GM12892 (cell line): Measurements from ENCODE around the gene TMEM38A.

Source experiments
- DNase-seq: peaks from one replicate; pipeline ENCODE4 v3.0.0; 2011; ENCODE audit not compliant: insufficient read length
- FAIRE-seq: peaks from 2 replicates; lab custom pipeline; 2011; peaks lifted over from hg19 to GRCh38; lab: Jason Lieb, UNC
- POLR2A ChIP-seq: IDR thresholded peaks from 2 replicates; pipeline ENCODE4 v1.6.1; 2011; ENCODE audit warnings: low read depth, low read length, control low read depth
- POLR2AphosphoS5 ChIP-seq: IDR thresholded peaks from 2 replicates; pipeline ENCODE4 v1.6.1; 2011; ENCODE audit warnings: low read depth, low read length, control low read depth
- TAF1 ChIP-seq: IDR thresholded peaks from 2 replicates; pipeline ENCODE4 v1.6.1; 2011; ENCODE audit warnings: low read depth, mild to moderate bottlenecking, control low read depth, low read length, borderline replicate concordance

The TMEM38A gene

GRCh38 chr19:16623576-16623975, 37.4 kb upstream of the TMEM38A start:
- DNase-seq (no peak), FAIRE-seq (no peak)
- TF ChIP-seq TAF1 (no peak), POLR2AphosphoS5 (no peak), POLR2A (no peak)

- FAIRE-seq (no peak), DNase-seq (no peak)
- TF ChIP-seq POLR2AphosphoS5: no peak
- 0 out of 2 replicates have a peak, but pooled peaks have one; percentile 28 for TF ChIP-seq POLR2A
Measured at GRCh38 chr19:16624236-16624635, 36.7 kb upstream of the TMEM38A start.

DNA sequence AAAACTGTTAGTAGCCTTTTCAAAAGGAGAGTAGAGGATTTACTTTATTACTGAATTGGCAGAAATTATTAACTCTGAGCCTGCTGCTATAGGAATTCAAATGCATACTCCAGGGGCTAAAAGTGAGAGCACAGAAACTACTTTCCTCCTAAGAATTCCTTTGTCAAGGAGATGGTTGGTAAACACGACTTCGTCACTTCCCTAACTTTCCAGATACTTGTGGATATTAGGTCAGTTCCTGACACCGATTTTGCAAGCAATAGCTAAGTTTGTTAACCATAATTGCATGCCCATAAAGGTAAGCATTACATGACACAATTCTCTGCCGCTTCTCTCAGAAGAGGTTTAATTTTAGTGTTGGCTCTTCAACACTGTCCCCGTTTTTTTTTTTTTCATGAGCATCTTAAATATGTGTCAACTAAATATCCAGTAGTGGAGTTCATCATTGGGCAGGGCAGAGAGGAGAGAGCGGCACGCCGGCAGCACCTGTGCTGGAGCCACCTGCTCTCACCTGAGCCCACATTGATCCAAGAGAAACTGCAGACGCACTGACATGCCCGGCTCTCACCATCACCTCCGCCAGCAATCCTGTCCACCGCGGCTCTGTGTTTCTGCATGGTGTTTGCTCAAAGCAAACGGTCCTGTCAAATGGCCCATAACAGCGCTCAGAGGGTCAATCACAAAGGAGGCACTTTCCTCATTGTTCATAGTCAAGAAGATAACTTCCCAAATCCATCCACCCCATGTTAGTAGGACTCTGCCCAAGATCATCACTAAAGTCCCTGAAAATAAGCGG, 35.6 kb upstream of the TMEM38A start:
- TF ChIP-seq POLR2AphosphoS5 (no peak), POLR2A (no peak), TAF1 (no peak)
- no peak for FAIRE-seq
- no peak for DNase-seq

- DNase-seq: no peak
- FAIRE-seq: no peak
- no peak for TF ChIP-seq TAF1
- TF ChIP-seq POLR2AphosphoS5: no peak
- TF ChIP-seq POLR2A: no peak
Measured at GRCh38 chr19:16626796-16627192, 34.1 kb upstream of the TMEM38A start.

DNA sequence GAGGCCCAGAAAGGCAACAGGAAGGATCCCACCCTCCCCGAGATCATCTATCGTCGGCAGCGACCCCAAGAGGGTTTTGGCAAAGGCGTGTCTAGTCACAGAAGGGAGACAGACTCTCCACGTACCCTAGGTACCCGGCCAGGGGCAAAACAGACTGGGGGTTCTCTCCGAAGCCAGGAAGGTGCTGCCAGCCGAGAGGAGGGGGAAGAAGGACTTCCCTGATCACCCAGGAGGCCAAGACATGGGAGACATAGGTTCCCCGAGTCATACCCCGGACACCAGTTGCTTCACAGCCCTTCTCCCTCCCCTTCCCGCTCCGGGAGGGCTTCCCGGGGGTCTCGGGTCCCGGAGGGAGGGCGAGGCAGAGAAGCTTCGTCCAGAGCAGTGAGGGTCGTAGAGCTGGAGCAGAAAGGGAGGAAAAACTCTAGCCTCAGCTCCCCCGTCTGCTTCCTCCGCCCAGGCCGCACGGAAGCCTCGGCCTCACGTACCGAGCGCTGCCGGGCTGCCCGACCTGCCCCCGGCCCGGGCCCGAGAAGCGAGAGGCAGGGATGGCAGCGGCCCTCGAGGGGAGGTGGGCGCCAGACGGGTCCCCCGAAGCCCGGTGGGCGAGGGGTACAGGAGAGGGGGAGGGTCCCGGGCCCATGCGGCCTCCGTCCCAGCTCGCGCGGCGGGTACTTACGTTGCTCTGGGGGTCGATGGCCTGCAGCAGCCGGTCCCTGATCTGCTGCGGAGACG, 33.6 kb upstream of the TMEM38A start:
- no peak for FAIRE-seq
- TF ChIP-seq TAF1 (0 out of 2 replicates have a peak, but pooled peaks have one; percentile 33), POLR2A (no peak), POLR2AphosphoS5 (no peak)
- DNase-seq: no peak

DNA sequence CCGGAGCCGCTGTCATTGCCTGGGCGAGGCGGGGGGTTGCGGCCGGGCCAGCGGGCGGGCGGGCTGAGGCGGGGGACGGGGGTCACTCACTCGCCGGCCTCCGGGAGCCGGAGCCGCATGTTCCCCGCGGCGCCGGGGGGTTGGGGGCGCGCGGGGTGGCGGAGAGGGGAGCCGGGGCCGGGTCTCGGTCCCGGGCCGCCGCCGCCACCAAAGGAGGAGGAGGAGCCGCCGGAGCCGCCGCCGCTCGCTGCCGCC, 33.1 kb upstream of the TMEM38A start:
- DNase-seq (no peak), FAIRE-seq (no peak)
- no peak for TF ChIP-seq TAF1
- no peak for TF ChIP-seq POLR2AphosphoS5
- TF ChIP-seq POLR2A: no peak

DNA sequence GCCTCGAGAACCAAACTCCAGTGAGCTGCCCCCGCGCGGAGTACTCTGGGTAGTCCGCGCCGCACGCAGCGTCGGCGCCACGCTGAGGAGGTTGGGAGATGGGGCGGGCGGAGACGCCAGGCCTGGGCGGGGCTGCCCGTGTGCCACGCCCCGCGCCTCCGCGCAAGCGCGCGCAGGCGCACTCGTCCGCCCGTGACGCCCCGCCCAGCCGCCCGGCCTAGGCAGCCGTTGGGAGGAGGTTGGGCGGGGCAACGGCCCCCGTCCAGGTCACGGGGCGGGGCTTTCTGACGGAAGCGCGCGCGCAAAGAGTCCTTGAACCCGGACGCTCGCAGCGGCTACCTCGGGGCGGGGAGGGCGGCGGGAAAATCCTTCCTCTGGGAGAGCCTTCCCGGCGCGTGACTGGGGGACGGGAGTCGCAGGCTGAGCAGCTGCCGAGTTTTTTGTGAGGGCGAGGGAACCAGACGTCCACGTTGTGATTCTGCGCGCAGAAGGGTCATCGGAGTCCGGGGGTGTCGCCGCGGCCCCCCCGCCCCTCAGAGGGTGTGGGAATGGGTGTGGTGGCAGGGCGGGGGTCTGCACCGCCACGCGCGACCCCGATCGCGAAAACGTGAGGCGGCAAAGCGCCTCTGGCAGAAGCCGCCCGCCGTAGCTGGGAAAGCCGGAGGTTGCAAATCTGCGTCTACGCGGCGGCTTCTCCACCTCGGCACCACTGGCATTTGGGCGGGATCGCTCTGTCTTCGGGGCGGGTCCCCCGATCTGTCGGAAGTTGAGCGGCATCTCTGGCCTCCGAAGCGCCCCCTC, 32.6 kb upstream of the TMEM38A start, which contains the start of gene MED26:
MED26 (minus strand) TSS at position 22 of the 801 bp plus-strand sequence. CDS start 261 bp downstream, outside the sequence.
- FAIRE-seq (peak; percentile 99), DNase-seq (peak; percentile 86)
- TF ChIP-seq POLR2A (peak; percentile 87), TAF1 (peak; percentile 92), POLR2AphosphoS5 (peak; percentile 62)

- DNase-seq (no peak), FAIRE-seq (peak; percentile 70)
- TF ChIP-seq POLR2AphosphoS5 (no peak), POLR2A (no peak; the same call in 1 of the 2 replicates)
Measured at GRCh38 chr19:16628984-16629691, 31.8 kb upstream of the TMEM38A start.

DNA sequence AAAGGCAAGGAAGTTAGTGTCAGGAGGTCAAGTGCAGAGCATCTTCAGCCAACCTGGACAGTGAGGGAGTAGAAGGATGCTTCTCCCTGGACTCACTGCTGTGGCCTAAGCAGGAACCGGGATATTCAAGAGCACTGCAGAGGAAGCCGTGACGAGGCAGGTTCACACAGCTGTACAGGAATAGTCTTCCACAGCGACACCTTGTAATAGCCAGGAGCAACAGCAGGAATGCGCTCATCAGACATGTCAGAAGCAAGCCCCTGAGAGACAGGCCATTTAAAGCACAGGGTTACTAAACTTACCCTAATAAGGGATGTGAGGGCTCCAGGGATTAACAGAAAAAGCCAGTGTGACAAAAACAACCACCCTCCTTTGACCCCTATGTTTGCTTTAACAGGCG, 29.5 kb upstream of the TMEM38A start:
- no peak for TF ChIP-seq POLR2A
- no peak for TF ChIP-seq POLR2AphosphoS5
- no peak for TF ChIP-seq TAF1
- no peak for FAIRE-seq

GRCh38 chr19:16637535-16637934, 23.4 kb upstream of the TMEM38A start:
- TF ChIP-seq POLR2A: no peak
- DNase-seq (no peak), FAIRE-seq (peak; percentile 27)

More for the DNA sequence above, 29.5 kb upstream of the TMEM38A start:
- DNase-seq: no peak

- no peak for DNase-seq
- TF ChIP-seq POLR2AphosphoS5 (no peak), TAF1 (no peak), POLR2A (no peak)
- FAIRE-seq: no peak
Measured at GRCh38 chr19:16638666-16639065, 22.3 kb upstream of the TMEM38A start.
